Left kidney (tissue), 2 donors: ENCODE data around the gene PDGFB. TPM values are rescaled to one million over a fixed set of nuclear protein-coding genes. Genes with fewer than 3 reads are reported as not detected.

Experiments used
- DNase-seq: peaks from one replicate; pipeline ENCODE4 v3.0.0-alpha.2; 2013
- polyA plus RNA-seq: library from polyadenylated mRNA; unstranded; fragments of 120-200 nt; gene quantifications from one replicate; pipeline ENCODE4 v1.2.1, GENCODE V29; 2013; ENCODE audit not compliant: insufficient read length

PDGFB gene
- polyA plus RNA-seq, 1 donor, result 10.5 TPM

DNA sequence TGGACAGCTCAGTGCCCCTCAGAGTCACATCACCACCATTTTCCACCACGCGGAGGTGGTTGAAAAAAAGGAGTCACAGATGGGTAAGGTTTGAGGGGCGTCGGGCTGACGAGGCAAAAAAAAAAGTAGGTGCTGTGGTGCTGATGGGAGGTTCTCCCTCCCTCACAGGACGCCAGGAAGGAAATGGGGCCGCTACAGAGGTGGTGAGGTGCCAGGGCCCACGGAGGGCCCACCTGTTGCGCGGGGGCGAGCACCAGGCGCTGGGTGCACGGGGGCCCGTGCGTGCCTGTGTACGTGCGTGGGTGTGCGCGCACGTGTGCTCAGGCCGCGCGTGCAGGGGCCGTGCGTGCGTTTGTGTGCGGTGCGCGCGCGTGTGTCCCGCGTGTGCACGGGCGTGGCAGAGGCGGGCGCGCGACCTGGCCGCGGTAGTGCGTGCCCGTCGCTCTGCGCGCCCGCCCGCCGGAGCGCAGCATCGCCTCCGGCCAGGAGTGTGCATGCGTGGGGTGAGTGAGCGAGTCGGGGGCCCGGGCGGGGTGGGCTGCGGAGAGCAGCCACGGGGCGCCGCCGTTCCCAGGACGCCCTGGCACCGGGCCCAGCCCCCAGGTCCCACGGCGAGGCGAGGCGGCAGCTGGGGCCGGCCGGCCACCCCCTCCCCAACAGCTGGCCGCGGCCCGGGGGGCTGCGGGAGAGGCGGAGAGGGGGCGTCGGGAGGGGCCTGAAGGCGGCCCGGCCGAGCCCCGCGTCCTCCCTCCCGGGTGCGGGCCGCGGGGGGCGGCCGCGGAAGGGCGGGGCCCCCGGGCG is 2.8 kb downstream of the PDGFB start:
- no peak for DNase-seq

DNA sequence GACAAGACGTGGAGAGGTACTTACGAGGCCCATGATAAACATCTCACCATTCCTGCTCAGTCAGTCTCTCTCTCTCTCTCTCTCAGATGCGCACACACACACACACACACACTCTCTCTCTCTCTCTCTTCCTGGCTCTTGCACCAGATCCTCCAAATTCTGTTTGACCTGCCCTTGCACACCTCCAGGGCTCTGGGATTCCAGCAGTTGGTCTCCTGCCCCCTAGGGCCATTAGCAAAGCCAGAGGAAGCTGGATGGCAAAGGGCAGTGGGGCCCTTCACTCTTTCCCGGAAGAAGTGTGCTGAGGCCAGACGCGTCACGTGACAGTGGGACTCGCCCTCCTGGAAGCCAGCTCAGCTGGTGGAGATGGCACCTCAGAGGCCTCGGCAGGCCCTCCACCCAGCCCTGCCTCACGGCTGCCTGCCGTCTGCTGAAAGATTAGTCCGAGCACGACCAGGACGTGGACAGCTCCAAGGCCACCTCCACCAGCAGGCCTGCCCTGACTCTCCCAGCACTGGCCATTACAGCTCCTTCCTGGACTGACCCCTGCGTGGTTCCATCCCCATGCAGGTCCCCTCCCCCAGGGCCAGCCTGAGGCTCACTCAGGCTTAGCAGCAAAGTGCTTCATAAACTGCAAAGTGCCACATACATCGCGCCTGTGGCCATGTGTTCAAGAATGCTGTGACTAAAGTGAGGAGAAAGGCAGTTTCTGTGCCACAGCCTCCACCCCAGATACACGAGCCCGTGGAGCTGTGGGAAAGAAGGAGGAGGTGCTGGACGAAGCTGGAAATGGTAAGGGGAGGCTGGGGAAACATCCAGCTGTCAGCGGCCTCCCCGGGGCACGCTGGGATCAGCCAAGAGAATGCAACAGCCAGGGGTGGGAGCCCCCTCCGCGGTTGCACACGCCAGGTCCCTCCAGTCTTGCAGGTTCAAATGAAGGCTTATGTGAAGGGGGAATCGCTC is 3.7 kb downstream of the PDGFB start:
- DNase-seq, result no peak

DNA sequence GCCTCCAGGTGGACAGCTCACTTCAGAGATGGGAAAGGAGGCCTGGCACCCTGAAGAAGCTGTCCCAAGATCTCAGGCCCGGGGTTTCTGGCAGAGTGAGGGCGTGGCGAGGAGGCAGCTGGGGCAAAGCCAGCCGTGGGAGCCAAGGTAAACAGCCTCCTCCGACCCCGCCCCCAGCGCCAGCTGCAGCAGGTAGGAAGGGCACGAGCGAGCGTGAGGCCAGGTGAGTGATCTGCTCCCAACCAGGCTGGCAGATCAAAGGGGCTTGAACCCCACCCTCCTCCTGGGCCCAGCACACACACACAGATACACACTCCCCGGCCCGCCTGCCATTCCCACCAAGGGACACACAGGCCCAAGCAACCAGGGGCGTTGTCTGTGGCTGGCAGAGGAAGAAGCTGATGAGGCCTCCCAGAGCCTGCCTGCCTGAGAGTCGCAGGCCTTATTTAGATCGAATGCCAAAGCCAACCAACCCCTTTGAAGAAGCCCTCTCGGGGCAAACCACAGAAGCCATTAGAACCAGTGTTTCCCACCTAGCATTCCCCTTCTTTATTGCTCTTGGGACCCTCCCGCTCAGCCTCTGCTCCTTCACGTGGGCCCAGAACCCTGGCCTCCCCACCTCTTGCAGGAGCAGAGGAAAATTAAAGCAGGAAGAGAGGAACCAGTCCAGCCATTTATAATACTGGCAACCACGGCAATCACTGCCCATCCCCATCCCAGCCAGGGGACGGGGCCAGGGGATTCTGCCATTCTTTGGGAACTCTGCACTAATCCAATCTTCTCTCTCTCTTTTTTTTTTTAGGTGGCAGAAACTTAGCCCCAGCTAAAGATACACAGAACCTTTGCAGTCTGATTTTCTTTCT is 5.0 kb downstream of the PDGFB start:
- no peak for DNase-seq

DNA sequence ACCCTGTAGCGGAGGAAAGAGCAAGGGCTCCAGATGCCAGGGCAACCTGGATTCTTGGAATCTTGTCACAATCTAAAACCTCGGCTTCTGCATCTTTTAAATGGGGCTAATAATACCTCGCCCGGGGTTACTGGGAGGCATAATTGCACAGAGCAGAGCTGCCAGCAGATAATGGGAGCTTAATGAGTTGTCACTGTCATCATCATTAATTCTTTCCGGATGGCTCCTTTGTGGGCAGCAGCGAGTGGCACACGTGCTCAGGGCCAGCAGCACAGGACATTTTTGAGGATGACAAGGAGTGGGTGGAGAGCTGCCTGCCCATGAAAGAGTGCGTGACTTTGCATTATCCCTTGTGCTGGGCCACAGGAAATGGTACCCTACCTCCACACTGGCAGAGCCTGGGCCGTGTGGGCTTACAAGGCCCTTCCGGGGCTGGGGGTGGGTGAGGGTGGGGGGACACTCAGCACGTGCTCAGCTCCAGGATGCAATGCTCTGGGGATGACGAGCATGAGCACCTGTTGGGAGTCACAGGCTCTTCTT is 5.7 kb downstream of the PDGFB start:
- DNase-seq, result no peak

- DNase-seq, result no peak
Observed at GRCh38 chr22:39238561-39238960, 6.2 kb downstream of the PDGFB start.

- DNase-seq, result no peak
Observed at GRCh38 chr22:39238101-39238466, 6.7 kb downstream of the PDGFB start.

- DNase-seq, result no peak
Observed at GRCh38 chr22:39237318-39238100, 7.3 kb downstream of the PDGFB start.

- DNase-seq, result no peak
Observed at GRCh38 chr22:39236321-39237317, 8.2 kb downstream of the PDGFB start.

DNA sequence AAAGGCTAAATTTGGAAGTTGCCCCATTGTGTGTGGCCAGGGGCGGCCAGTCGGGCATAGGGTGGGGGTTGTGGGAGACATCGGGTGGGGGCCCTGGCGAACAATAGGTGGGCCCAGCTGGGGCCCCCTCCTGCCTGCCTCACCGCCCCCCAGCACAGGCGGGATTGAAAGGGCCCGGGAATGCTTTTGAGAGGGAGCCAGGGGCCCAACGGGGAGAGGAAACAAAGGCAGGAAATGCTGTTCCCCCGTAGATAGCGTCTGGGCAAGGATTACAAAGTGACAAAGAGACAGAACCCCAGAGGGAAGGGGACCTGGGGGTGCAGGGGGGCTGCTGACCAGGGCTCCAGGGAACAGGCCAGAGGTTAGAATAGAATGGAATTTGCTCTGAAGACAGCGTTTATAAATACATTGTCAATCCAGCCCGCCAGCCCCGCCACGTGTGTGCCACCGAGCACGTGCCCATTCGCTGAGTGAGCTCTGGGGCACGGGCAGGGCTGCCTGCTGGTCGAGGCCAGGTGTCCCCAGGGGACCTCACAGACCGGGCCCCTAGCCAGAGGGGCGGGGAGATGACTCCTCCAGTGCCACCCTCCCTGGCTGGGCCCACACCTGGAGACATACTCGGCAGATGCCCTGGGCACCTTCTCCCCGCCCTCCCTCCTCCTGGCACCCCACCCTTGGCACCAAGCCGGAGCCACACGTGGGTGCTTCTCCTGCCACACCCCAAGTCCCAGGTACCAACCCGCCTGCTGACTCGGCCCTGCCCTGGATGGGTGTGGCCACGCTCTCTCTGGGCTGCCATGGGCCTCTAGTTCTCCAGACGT is 9.7 kb downstream of the PDGFB start:
- DNase-seq, result no peak

- no peak for DNase-seq
Observed at GRCh38 chr22:39234472-39234787, 10.4 kb downstream of the PDGFB start.

- DNase-seq, result no peak
Observed at GRCh38 chr22:39233710-39234471, 10.9 kb downstream of the PDGFB start.

DNA sequence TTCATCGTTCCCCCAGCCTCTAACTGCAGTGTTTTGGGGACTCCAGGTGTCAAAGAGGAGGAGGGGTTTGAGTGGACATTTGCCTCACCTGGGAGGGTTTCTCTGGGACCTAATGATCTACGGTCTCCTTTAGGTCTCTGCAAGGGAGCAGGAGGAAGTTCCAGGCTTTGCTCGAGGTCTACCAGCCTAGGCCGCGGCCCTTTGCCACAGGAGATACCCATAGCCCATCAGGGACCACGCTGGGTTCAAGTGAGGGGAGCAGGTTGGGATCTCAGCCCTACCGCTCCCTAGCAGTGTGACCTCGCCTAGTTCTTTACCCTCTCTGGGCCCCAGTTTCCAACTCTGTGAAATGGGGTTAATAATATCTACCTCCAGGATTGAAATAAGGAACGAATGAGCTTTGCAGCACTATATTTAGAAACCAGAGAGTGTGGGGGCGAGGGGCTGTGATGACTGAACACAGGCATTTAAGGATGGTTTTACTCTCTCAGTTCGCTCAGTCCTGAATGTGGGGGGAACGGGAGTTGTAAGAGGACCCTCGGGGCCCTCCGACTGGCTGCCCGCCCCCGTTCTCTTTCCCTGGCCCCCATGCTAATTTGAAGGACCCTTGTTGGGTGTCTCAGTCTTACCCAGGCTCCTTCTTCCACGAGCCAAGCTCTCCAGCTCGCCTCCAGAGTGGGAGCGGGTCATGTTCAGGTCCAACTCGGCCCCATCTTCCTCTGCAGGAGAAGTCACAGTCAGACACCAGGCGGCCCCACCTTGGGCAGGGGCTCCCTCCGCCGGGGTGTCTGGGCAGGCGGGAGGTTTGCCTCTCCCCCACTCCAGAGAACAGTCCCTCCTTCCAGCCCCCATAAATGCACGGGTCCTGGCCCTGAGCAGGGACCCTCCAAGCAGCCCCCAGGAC is 11.7 kb downstream of the PDGFB start:
- DNase-seq, result no peak

- no peak for DNase-seq
Observed at GRCh38 chr22:39232246-39232645, 12.5 kb downstream of the PDGFB start.

DNA sequence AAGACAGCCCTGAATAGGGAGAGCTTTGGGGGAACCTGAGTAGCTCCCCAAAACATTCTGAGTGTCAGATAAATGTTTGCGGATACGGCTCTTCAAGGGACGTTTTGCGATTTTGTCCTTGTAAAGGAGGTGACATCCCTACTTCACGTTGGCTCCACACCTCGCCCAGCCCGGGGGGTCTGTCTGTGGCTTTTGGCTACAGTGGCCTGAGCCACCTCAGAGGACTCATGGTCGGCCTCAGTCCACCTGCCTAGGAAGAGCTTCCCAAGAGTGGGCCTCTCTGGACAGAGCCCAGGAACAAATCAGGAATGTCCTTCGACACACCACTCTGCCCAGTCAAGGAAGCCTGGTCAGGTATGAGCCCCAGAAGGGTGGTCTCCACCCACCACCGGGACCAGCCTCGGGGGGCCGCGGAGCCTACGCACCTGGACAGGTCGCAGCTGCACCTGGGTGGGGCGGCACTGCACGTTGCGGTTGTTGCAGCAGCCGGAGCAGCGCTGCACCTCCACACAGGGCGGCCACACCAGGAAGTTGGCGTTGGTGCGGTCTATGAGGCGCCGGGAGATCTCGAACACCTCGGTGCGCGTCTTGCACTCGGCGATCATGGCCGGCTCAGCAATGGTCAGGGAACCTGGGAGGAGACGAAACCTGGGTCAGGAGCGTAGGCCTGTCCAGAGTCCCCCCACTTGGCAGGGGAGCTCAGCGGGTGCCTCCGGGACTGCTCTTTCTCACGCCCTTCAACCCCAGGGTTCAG is 13.4 kb downstream of the PDGFB start:
- DNase-seq, result no peak

- DNase-seq, result no peak
Observed at GRCh38 chr22:39230261-39231196, 14.3 kb downstream of the PDGFB start.
